HG02678 (cell line): ENCODE results near the gene RRAD.
"Not testable (repeated sequence)": the region's sequence is repeated elsewhere in the genome, so short reads cannot be mapped to it uniquely, and the experiment has no call there.

ENCODE experiments used
- ATAC-seq: cut with Tn5 transposase; IDR thresholded peaks from one replicate; pipeline ENCODE4 v1.9.1; 2021; ENCODE audit warnings: mild to moderate bottlenecking, moderate library complexity; ENCODE audit not compliant: unreplicated experiment

The RRAD gene

DNA sequence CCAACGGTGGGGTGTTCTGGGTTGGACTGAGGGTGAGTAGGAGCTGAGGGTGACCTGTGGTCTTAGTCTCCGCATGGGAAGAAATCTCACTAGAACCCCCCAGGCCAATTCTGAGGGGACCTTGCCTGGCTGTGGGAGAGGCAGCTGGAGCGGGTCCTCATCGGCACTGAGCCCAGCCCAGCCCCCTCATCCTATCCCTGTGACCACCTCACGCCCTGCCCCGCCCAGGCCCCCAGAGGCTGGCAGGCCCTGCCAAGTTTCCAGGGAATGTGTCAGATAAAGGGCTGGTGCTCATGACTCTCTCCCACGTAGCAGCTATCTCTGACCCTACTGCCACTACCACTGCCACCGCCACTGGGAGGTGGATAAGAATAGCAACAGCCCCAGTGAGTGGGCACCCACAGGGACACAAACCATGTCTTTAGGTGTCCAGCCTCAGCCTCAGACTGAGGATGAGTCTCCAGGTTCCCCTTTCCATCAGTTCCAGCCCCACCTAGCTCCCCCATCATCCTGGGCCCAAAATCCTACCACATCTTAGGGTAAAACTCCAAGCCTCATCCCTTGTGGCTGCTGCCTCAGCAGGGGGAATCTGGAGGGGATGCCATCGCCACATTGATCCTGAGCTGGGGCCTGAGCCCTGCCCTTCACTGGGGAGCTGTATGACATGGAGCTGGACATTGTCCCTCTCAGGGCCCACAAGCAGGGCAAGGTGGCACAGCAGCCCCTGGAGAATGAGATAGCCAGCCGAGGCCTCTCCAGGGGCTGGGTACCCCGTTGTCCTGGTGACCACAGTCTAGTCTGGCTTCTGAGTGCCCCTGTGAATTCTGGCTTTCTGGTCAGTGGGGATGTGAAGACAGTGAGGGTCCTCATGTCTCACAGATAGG, 21.5 kb downstream of the RRAD start:
- no peak for ATAC-seq

DNA sequence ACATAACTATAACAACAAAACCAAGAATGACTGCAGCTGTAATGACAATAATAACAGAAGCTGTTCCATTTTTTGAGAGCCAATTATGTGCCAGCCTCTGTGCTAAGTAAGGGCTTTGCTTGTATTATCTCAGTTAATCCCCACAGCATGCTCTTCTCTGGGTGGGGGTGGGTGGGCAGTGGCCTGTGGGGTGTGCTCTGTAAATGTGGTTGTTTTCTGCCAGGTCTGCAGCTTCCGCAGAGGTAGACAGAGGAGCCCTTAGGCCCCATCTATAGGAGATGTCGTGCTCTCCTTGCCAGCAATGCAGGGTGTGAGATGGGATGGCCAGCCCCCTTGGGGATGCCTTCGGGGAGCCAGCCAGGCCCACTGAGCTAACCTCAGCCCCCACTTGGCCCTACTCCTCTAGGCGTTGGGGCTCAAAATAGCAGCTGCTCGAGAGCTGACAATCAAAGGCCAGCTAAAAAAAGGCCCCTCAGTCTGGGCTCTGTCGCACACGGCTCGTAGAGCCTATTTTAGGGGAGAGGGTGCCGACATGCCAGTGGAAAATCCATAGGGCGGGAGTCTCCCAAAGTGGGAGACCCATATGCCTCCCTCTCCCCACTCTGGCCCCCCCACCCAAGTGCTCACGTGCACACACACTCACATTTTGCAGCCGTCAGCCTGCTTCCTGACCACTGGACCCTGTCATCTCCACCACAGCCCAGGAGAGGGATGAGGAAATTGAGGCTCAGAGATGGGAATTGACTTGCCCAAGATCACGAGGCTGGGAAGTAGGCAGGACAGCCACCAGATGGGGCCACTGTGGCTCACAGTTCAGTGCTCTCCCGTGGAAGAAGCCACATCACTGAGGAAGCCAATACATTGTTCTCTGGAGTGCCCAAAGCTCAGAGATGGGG, 22.4 kb downstream of the RRAD start:
- no peak for ATAC-seq

GRCh38 chr16:66901626-66902025, 23.7 kb downstream of the RRAD start:
- no peak for ATAC-seq

- ATAC-seq = no peak
These were observed 24.5 kb downstream of the RRAD start for GRCh38 chr16:66900721-66901441.

GRCh38 chr16:66899945-66900710, 25.2 kb downstream of the RRAD start:
- ATAC-seq = no peak

- ATAC-seq = no peak
These were observed 25.9 kb downstream of the RRAD start for GRCh38 chr16:66899310-66899944.

GRCh38 chr16:66898933-66899309, 26.4 kb downstream of the RRAD start:
- ATAC-seq = no peak

DNA sequence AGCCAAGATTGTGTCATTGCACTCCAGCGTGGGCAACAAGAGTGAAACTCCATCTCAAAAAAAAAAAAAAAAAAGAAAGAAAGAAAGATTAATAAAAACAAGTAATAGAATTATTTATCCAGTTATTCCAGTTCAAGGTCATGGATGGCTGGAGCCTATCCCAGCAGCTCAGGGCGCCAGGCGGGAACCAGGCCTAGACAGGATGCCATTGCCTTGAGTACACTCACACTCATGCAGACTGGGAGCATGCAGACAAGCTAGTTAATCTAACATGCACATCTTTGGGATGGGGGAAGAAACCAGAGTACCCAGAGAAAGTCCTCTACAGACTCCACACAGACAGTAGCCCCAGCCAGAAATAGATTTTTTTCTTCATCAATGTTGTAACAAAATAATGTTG, 27.1 kb downstream of the RRAD start:
- no peak for ATAC-seq

DNA sequence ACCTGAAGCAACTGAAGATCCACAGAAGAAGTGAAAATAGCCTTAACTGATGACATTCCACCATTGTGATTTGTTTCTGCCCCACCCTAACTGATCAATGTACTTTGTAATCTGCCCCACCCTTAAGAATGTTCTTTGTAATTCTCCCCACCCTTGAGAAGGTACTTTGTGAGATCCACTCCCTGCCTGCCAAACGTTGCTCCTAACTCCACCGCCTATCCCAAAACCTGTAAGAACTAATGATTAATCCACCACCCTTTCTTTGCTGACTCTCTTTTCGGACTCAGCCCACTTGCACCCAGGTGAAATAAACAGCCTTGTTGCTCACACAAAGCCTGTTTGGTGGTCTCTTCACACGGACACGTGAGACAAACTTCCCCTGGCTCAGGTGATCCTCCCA, 28.7 kb downstream of the RRAD start:
- not testable (repeated sequence) for ATAC-seq

GRCh38 chr16:66895999-66896398, 29.3 kb downstream of the RRAD start:
- ATAC-seq = no peak

- no peak for ATAC-seq
These were observed 29.7 kb downstream of the RRAD start for GRCh38 chr16:66895689-66895979.

GRCh38 chr16:66894948-66895688, 30.2 kb downstream of the RRAD start:
- ATAC-seq = no peak

DNA sequence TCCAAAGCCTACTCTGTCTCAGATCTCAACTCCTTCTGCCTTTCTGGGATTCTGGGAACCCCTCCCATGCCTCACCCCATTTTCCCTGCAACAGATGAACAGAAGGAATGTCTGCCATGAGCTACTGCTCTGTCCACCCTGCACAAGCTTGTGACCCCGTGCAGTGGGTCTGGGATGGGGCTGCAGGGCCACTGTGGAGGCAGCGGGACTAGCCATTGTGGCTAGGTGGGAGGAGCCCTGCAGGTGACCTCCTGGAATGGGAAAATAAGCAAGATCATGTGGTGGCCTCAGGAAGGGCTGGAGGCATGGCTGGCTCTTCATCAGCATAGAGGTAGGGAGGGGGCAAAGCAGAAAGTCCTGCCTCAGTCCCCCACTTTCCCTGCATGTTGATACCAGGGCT, 31.3 kb downstream of the RRAD start:
- ATAC-seq = no peak

- no peak for ATAC-seq
These were observed 33.5 kb downstream of the RRAD start for GRCh38 chr16:66891797-66892196.

- ATAC-seq = no peak
These were observed 34.0 kb downstream of the RRAD start for GRCh38 chr16:66891360-66891759.

DNA sequence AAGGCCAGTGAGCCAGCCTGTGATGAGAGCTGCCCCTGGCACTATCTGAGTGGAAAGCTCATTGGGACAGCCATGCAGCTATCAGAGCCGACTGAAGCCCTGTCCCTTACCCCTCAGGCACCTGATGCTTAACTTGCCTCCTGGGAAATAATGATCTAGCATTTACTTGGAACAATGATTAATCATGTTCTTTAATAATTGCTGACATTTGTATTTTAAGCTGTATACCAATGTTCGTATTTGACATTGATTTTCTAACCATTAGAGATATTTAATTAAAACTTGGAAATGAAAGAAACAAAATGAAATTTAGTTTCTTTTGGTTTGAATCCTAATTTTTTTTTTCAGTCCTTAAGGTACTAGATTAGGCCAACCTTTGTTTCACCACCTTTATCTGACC, 34.5 kb downstream of the RRAD start:
- ATAC-seq = no peak

DNA sequence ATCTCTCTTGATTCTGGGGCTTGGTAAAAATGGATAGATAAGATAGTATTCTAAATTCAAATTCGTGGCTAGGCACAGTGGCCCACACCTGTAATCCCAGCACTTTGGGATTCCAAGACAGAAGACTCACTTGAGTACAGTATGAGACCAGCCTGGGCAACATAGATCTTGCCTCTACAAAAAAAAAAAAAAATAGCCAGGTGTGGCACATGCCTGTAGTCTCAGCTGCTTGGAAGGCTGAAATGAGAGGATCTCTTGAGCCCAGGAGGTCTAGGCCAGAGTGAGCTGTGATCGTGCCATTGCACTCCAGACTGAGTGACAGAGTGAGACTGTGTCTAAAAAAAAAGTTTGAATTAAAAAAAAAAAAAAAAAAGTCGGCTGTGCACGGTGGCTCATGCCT, 35.7 kb downstream of the RRAD start:
- no peak for ATAC-seq

DNA sequence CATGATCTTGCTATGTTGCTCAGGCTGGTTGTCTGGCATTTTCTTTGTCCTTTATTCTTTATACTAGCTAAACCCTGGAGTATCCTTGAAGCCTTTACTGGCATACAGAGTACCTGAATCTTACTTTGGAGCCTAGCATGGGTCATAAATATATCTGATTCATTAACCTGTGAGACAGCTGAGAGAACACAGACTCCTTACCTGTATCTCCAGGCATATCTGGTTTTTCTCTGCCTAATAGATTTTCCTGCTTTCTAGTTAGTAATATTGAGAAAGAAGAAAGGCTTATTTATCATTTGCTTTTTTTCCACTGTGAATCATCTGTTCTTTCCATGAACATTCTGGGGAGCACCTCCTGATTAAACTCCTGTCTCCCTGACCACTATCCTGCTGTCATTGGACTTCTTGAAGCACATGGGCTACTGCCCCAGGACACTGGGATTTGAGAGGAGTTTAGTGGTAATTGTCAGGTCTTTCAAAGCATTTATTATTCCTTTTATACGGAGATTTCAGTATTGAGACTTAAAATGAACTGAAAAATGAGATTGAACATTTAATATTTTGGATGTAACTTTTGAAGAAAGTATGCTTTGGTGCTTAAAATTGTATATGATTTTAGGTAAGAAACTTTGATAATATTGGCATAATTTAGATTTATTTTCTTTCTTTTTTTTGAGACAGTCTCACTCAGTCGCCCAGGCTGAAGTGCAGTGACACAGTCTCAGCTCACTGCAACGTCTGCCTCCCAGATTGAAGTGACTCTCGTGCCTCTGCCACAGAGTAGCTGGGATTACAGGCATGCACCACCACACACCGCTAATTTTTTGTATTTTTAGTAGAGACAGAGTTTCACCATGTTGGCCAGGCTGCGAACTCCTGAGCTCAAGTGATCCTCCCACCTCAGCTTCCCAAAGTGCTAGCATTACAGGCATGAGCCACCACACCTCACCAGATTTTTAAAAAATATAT, 36.4 kb downstream of the RRAD start:
- ATAC-seq = no peak
